B cell (primary cell): ENCODE data around the gene FAR2.

ENCODE experiments used
- CTCF ChIP-seq: fragments of 200-600 bp; IDR thresholded peaks from one replicate; pipeline ENCODE4 v1.8.0; 2022; ENCODE audit warnings: antibody characterized with exemption, mild to moderate bottlenecking
- EZH2 ChIP-seq: IDR thresholded peaks from 2 replicates; pipeline ENCODE4 v1.6.1; 2012; ENCODE audit warnings: borderline replicate concordance, low read depth, mild to moderate bottlenecking, moderate library complexity, low read length; ENCODE audit not compliant: insufficient read depth, poor library complexity, severe bottlenecking

GRCh38 chr12:29277231-29277630 is 128.2 kb downstream of the FAR2 start:
- TF ChIP-seq EZH2: no peak
- no peak for TF ChIP-seq CTCF
